NCI-H510A treated with DMSO at 0.1 percent for 48 hours (cell line): Measurements from ENCODE around the gene TOR1B.

Experiments used
- DNase-seq: peaks from one replicate; lab custom pipeline; 2025; lab: John Stamatoyannopoulos, UW

The TOR1B gene

DNA sequence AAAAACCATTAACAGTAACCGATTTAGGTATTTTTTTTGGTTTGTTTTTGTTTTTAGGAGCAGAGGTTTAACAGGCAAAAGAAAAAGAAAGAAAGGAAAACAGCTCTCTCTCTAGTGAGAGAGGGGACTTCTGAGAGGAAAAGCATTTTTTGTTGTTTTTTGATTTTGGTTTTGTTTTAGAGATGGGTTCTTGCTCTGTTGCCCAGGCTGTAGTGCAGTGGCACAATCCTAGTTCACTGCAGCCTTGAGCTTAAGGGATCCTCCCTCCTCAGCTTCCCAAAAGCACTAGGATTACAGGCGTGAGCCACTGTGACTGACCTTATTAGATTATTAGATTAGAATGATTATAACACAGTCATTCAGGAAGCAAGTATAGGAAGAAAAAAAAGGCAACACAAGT, 42.4 kb downstream of the TOR1B start:
- DNase-seq: no peak

DNA sequence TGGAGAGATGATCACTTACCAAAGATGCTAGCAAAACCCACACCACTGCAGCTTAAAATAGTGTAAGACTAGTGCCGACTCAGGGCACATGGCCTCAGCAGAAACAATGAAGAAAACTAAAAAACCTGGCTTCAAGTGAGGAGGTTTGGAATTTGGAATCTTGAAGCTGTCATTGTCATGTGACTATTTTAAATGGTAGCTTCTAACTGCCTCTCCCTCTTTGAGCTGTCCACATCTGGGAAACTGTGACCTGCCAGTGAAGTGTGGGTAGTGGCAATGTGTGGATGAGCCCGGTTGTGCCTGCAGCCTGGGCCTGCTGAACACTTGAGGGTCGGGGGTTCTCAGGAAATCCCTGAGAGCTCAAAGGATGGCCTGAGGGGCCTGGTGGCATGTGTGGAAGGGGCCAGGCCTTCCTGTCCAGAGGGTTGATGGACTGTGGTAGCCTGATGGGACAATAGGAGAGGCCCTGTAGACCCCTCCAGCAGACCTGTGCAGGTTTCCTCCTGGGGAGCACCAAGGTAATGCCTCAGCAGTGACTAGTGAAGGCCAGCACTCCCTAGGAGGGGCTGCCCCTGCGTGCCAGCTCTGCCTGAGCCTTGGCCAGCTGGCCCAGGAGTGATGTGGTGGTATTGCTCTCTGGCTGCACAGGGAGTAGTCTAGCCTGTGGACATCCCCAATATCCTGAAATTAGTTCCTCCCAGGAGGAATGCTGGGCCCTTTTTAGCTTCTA, 45.9 kb downstream of the TOR1B start:
- DNase-seq: no peak

DNA sequence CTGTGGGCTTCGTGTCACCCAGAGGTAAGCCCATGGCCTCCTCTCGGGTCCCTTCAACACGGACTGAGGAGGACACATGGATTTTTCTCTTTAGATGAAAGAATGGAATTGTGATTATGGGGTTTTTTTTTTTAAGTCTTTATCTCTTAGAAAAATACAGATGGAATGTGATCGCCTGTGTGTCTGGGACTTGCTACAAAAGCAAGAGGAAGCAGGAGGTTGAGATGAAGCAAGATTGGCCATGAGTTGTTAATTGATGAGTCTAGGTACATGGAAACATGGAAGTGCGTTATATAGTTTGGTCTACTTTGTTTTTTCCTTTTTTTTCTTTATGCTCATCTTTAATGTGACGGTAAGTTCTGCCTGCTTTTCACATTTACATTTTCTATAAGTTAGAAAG, 46.9 kb downstream of the TOR1B start:
- DNase-seq: no peak

DNA sequence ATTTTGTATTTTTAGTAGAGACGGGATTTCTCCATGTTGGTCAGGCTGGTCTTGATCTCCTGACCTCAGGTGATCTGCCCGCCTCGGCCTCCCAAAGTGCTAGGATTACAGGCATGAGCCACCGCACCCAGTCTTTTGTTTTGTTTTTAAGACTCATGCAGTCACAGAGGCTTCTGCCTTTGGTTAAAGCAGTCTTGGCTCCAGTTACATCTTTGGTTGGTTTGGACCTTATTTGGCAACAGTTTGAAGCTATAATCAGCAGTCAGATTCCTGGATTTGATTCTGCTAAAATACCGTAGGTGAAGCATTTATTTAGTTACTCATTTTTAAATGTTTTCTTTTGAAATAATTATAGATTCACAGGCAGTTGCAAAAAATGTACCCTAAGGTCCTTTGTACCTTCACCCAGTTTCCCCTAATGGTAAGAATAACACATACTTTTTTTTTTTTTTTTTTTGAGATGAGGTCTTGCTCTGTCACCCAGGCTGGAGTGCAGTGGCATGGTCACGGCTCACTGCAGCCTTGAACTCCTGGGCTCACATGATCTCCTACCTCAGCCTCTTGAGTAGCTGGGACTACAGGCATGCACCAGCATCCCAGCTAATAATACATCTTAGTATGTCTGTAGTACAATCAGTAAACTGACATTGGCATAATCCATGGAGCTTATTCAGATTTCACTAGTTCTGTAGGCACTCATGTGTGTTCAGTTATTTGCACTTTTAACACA, 48.0 kb downstream of the TOR1B start:
- no peak for DNase-seq

DNA sequence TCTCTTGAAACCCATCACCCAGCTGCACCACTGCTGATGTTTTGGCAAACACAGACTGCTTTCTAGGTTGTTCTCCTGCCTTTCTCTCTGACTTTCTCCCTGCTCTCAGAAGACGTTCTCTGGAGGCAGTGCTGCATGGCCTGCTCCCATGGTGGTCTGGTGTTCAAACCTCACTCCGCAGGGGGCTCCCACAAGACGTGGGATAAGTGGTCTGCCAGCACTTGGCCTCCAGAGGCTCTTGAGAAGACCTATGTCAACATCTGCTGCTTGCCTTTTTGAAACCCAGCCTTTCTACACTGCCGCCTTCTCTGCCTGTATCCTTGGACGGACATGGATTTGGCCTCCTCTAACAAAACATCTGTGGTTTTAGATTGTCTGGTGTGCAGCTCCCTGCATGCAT, 48.8 kb downstream of the TOR1B start:
- no peak for DNase-seq

DNA sequence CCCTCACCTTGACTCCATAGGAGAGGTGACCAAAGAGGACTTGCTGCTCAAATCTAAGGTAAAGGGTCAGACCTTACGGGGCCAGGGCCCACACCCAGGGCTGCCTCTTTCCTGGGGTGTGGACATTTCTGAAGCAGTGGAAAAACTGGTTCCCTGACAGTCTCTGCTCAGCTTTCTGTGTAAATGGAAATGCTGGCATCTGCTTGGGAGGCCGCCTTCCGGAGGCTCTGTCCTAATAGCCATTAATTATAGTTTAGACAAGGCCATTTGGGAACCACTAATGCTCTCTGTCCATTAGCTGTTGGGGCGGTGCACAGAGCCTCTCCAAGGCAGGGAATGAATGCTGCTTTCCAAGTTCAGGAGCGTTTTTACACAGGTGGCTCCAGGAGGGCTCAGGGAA, 49.6 kb downstream of the TOR1B start:
- DNase-seq: no peak

DNA sequence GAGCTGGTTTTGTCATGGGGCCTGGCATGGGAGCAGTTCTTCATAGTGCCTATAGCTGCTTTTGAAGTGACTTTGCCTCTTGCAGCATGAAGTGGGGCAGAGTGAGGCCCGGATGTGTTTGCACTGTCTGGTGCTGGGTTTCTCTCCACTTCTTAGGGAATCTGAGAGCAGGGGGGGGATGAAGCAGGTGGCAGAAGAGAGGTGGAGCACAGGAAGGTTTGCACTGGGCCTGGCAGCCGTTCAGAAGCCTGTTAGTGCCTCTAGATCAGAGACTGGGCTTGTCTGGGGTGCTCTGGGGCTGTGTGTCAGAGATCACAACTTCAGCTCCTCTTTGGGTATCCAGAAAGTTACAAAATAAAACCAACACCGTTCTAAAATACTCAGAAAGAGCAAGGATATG, 50.6 kb downstream of the TOR1B start:
- peak; percentile 77 for DNase-seq

DNA sequence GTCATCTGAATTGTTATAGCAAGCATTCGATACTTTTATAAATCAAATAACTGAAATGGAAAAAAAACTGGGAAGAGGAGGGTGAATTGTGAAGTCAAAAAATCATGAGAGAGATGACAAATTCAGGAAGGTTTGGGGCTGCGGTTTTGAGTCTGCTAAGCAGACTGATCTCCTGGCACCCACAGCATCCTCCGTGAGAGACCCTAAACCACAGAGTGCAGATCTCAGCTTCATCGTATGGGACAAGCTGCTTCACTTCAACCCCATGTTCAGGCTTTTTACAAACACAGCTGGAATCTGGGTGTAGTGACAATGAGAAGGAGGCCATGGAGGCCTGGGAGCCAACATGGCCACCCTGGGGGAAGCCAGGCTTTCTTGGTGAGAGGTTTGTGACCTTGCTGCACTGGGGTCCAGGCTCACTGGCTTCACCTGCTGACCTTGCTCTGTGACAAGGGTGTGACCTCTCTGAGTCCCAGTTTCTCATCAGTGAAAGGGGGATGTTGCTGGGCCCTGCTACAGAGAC, 51.7 kb downstream of the TOR1B start:
- DNase-seq: no peak

DNA sequence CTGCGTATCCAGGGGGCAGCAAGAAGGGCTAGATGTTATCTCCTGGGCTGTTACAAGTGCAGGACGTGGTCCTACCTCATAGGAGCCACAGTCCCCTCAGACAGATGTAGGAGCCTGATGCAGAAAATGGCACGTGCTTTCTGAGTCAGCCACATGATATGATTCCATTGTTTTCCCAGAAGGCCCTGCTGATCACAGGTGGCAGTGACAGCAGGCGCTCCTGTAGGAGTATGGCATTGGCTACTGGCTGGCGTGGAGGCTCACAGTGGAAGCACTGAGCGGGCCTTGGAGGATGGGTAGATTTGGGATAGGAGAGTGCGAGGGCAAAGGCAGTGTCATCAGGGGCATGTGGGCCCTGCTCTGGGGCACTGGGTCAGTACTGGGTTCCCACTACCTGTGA, 54.2 kb downstream of the TOR1B start:
- DNase-seq: no peak

DNA sequence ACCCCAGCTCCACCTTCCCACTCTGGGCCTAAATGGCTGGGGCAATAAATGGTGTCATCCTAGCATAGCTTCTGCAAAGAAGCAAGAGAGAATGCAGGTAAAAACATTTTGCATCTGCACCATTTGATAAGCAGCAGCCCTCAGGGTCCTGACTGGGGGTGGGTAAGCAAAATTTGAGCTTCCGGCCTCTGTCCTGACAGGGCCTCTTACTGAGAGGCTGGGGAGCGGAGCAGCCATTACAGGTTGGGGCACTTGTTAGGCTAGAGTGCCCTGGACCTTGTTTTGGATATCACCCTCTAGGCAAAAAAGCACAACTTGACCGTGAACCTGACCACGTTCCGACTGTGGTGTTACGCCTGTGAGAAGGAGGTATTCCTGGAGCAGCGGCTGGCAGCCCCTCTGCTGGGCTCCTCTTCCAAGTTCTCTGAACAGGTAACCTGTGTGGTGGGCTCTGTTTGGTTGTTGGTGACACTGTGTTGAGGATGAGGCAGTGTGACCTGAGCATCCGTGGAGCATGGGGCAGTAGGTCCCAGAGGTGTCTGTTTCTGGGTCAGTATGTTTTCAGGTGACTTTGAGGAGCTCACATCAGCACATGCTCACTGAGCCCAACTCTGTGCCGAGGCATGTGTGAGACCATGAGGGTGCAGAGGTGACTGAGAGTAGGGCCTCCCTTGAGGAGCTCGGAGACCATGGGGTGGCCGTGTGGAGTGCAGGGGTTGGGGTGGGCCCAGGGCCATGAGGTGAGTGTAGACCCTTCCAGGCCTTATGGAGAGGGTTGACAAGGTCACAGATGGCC, 55.4 kb downstream of the TOR1B start:
- DNase-seq: no peak
